Measurements from ENCODE around the gene INTS1.

INTS1 gene

DNA sequence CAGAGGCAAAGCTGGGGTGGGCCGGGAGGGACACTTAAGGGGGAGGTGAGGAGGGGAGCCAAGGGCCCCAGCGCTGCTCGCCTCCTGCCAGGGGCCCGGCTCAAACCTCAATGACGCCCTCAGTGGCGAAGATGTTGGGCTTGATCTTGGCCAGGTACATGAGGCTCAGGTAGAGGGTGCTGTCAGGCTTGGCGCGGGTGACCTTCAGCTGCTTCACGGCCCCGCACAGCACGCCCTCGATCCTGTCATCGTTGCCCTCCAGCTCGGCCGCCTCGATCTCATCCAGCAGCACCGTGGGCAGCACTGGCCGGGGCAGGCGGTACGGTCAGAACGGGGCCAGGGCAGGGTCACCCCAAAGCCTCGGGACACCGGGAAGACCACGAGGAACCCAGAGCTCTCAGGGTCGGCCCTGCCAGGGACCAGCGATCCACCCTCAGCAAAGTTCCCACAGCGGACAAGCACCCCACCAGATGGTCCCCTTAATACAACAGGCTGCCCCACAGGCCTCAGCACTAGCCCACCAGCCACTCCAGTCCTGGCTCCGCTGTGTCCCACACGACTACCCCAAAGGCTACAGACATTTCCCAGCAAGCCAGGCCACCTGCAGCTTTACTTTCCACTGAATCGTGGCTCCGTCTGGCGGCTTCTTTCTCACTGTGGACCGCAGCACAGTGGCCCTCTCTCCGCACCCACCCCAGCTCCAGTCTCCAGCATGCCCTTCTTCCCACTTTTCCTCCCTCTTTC, 4.0 kb downstream of the INTS1 start:
- Histone ChIP-seq H3K4me3 (ENCODE audit: low read depth, low read length) (no peak overlapping the region), H3K4me1 (no peaks in the 10 kb centered on the region), H3K36me3 (peaks cover 47% of the 10 kb centered on the region), H3K9me3 (no peaks in the 10 kb centered on the region), H3K27me3 (no peaks in the 10 kb centered on the region)
- no peak for TF ChIP-seq CTCF (IDR thresholded peaks at IDR 0.05; ENCODE audit: low read depth, low read length)
- no peak for DNase-seq

- TF ChIP-seq CTCF (IDR thresholded peaks at IDR 0.05; ENCODE audit: low read depth, low read length), result no peak
- DNase-seq, result peak; percentile 7
- no peaks in the 10 kb centered on the region for H3K27me3 ChIP-seq
- no peak overlapping the region for H3K4me3 ChIP-seq (ENCODE audit: low read depth, low read length)
- H3K36me3 ChIP-seq, result peaks cover 48% of the 10 kb centered on the region
- H3K4me1 ChIP-seq, result no peaks in the 10 kb centered on the region
- H3K9me3 ChIP-seq, result no peaks in the 10 kb centered on the region
These were observed 4.7 kb downstream of the INTS1 start for GRCh38 chr7:1499367-1500029.

- DNase-seq, result peak; percentile 9
- peaks cover 52% of the 10 kb centered on the region for H3K36me3 ChIP-seq
- no peaks in the 10 kb centered on the region for H3K4me1 ChIP-seq
- H3K9me3 ChIP-seq, result no peaks in the 10 kb centered on the region
- H3K4me3 ChIP-seq (ENCODE audit: low read depth, low read length), result no peak overlapping the region
- H3K27me3 ChIP-seq, result no peaks in the 10 kb centered on the region
- TF ChIP-seq CTCF (IDR thresholded peaks at IDR 0.05; ENCODE audit: low read depth, low read length), result no peak
These were observed 5.6 kb downstream of the INTS1 start for GRCh38 chr7:1498370-1499305.

GRCh38 chr7:1497293-1497927, 6.8 kb downstream of the INTS1 start:
- no peaks in the 10 kb centered on the region for H3K27me3 ChIP-seq
- DNase-seq, result no peak
- peaks cover 53% of the 10 kb centered on the region for H3K36me3 ChIP-seq
- no peaks in the 10 kb centered on the region for H3K9me3 ChIP-seq
- H3K4me1 ChIP-seq, result no peaks in the 10 kb centered on the region
- H3K4me3 ChIP-seq (ENCODE audit: low read depth, low read length), result no peak overlapping the region
- TF ChIP-seq CTCF (IDR thresholded peaks at IDR 0.05; ENCODE audit: low read depth, low read length), result no peak

- H3K36me3 ChIP-seq, result peaks cover 46% of the 10 kb centered on the region
- TF ChIP-seq CTCF (IDR thresholded peaks at IDR 0.05; ENCODE audit: low read depth, low read length), result no peak
- H3K4me3 ChIP-seq (ENCODE audit: low read depth, low read length), result no peak overlapping the region
- no peak for DNase-seq
- H3K9me3 ChIP-seq, result no peaks in the 10 kb centered on the region
- no peaks in the 10 kb centered on the region for H3K27me3 ChIP-seq
- no peaks in the 10 kb centered on the region for H3K4me1 ChIP-seq
These were observed 7.5 kb downstream of the INTS1 start for GRCh38 chr7:1496531-1497292.
